Endothelial cell of umbilical vein (primary cell): ENCODE data around the gene PAK2. TPM values are rescaled to one million over a fixed set of nuclear protein-coding genes. Genes with fewer than 3 reads are reported as not detected.
A peak's percentile ranks its signal among the peaks of the same experiment; 100 is the strongest.

Experiments used
- BruUV-seq: library from RNA; stranded (reverse); fragments of 400-500 nt; replicated peaks from 2 replicates; lab custom pipeline; 2021; lab: Mats Ljungman, UMichigan
- CTCF ChIA-PET: fragments of 300-600, 350-600 bp; sonication (Branson Sonifier 250); formaldehyde crosslinking; loops from one replicate; lab custom pipeline; 2021; ENCODE audit warnings: antibody characterized with exemption, inconsistent platforms; lab: Charles Lee
- POLR2A ChIA-PET: fragments of 300-600, 350-600 bp; sonication (Branson Sonifier 250); formaldehyde crosslinking; loops from one replicate; lab custom pipeline; 2021; ENCODE audit warnings: antibody characterized with exemption, inconsistent platforms; lab: Charles Lee
- DNase-seq: peaks from one replicate; pipeline ENCODE4 v3.0.0-alpha.2; 2011; ENCODE audit warnings: low read depth, low spot score
- FAIRE-seq: peaks from 2 replicates; lab custom pipeline; 2011; peaks lifted over from hg19 to GRCh38; lab: Jason Lieb, UNC
- H2AFZ ChIP-seq: 2 replicates; pipeline ENCODE4 v1.6.0; 2012; ENCODE audit warnings: low read depth, low read length, control low read depth, inconsistent platforms
- H3K27ac ChIP-seq: 2 replicates; pipeline ENCODE4 v1.5.1; 2011; ENCODE audit warnings: low read depth, mild to moderate bottlenecking, control low read depth, low read length, moderate library complexity; ENCODE audit not compliant: insufficient read depth
- H3K27me3 ChIP-seq, 2 experiments: 2 replicates each; pipeline versions ENCODE4 v1.6.0 to v1.6.1; 2011; ENCODE audit warnings: low read length in 2 of 2, mixed read lengths in 1 of 2; ENCODE audit not compliant: control insufficient read depth in 2 of 2, insufficient read depth in 2 of 2
- H3K36me3 ChIP-seq, 2 experiments: 2 replicates in 1 of 2; 3 replicates in 1 of 2; pipeline ENCODE4 v1.5.1; 2011; ENCODE audit warnings: low read length in 2 of 2, mild to moderate bottlenecking in 1 of 2, moderate library complexity in 1 of 2; ENCODE audit not compliant: control insufficient read depth in 2 of 2, insufficient read depth in 2 of 2; ENCODE audit errors: extremely low read depth in 1 of 2
- H3K4me1 ChIP-seq: 3 replicates; pipeline ENCODE4 v1.5.1; 2011; ENCODE audit warnings: mild to moderate bottlenecking, low read length; ENCODE audit not compliant: control insufficient read depth, insufficient read depth; ENCODE audit errors: extremely low read depth
- H3K4me2 ChIP-seq: 2 replicates; pipeline ENCODE4 v1.6.1; 2011; ENCODE audit warnings: low read length, control low read depth, mixed read lengths; ENCODE audit not compliant: insufficient read depth
- H3K4me3 ChIP-seq, 3 experiments: fragments of 200-600 bp in 1 of 3; sonication (generic), shearing (Covaris generic) in 1 of 3; replicated peaks in 1 of 3; 2 replicates each; pipeline ENCODE4 v1.5.1; 2011 to 2016; ENCODE audit warnings: control low read depth in 3 of 3, low read length in 3 of 3, mild to moderate bottlenecking in 2 of 3, inconsistent platforms in 1 of 3, low read depth in 1 of 3, moderate library complexity in 1 of 3; ENCODE audit not compliant: insufficient read depth in 1 of 3
- H3K79me2 ChIP-seq: 2 replicates; pipeline ENCODE4 v1.6.0; 2012; ENCODE audit warnings: low read length, inconsistent platforms; ENCODE audit not compliant: control insufficient read depth, insufficient read depth
- H3K9ac ChIP-seq: replicated peaks from 2 replicates; pipeline ENCODE3; 2011; ENCODE audit warnings: low read length, control low read depth; ENCODE audit not compliant: insufficient read depth; ENCODE audit errors: extremely low read depth
- H3K9me1 ChIP-seq: replicated peaks from 3 replicates; pipeline ENCODE4 v1.6.0; 2011; ENCODE audit warnings: mild to moderate bottlenecking, low read length; ENCODE audit not compliant: control insufficient read depth, insufficient read depth; ENCODE audit errors: extremely low read depth
- H3K9me3 ChIP-seq: replicated peaks from 2 replicates; pipeline ENCODE4 v1.5.1; 2012; ENCODE audit warnings: low read length, inconsistent platforms; ENCODE audit not compliant: control insufficient read depth, insufficient read depth
- H4K20me1 ChIP-seq: replicated peaks from 2 replicates; pipeline ENCODE3; 2011; ENCODE audit warnings: mild to moderate bottlenecking, low read length; ENCODE audit not compliant: control insufficient read depth, insufficient read depth; ENCODE audit errors: extremely low read depth
- EZH2 ChIP-seq: IDR thresholded peaks from 2 replicates; pipeline ENCODE4 v1.6.1; 2012; ENCODE audit warnings: borderline replicate concordance, low read depth, mild to moderate bottlenecking, moderate library complexity, low read length, inconsistent platforms; ENCODE audit not compliant: severe bottlenecking
- FOS ChIP-seq: IDR thresholded peaks from 2 replicates; pipeline ENCODE4 v1.6.1; 2011; ENCODE audit warnings: mild to moderate bottlenecking, low read length, moderate library complexity, borderline replicate concordance; ENCODE audit not compliant: insufficient read depth
- GATA2 ChIP-seq: IDR thresholded peaks from 2 replicates; pipeline ENCODE4 v1.7.0; 2011; ENCODE audit warnings: low read depth, mild to moderate bottlenecking, moderate library complexity, mixed read lengths, low read length; ENCODE audit not compliant: insufficient read length, insufficient read depth
- JUN ChIP-seq: IDR thresholded peaks from 2 replicates; pipeline ENCODE4 v1.6.1; 2011; ENCODE audit warnings: borderline replicate concordance, low read depth; ENCODE audit not compliant: insufficient read length, insufficient read depth
- MAX ChIP-seq: IDR thresholded peaks from 2 replicates; pipeline ENCODE4 v1.6.1; 2011; ENCODE audit not compliant: insufficient read depth, insufficient read length
- MYC ChIP-seq: IDR thresholded peaks from one replicate; pipeline ENCODE4 v1.6.1; 2011; ENCODE audit warnings: mild to moderate bottlenecking, low read depth, low read length
- POLR2A ChIP-seq: IDR thresholded peaks from 2 replicates; pipeline ENCODE4 v1.6.1; 2012; ENCODE audit warnings: low read depth, mild to moderate bottlenecking, control low read depth, low read length
- POLR2AphosphoS5 ChIP-seq: IDR thresholded peaks from 2 replicates; pipeline ENCODE4 v1.6.1; 2012; ENCODE audit warnings: low read depth, mild to moderate bottlenecking, control low read depth, low read length, moderate library complexity; ENCODE audit not compliant: insufficient read depth
- dilution Hi-C: fragments of 300-500 bp; cut with MboI; formaldehyde crosslinking; loops from one replicate; pipeline ENCODE4 v1.15.0; 2019; ENCODE audit warnings: low sequenced_read_pairs; ENCODE audit not compliant: extremely low pct_ligation_motif_present
- intact Hi-C: fragments of 100-400 bp; cut with micrococcal nuclease; formaldehyde crosslinking; loops from one replicate; pipeline ENCODE4 v1.10.0; 2022
- polyA plus RNA-seq, 4 experiments: library from polyadenylated mRNA; depleted of rRNA in 3 of 4; stranded (reverse) in 3 of 4; unstranded in 1 of 4; fragments of >200 nt; gene quantifications; 2 replicates each; pipeline versions ENCODE4 v1.2.1 to v1.2.3, GENCODE V29; 2011 to 2012; ENCODE audit warnings: missing spikeins in 1 of 4
- total RNA-seq: library from RNA; stranded (reverse); gene quantifications from 2 replicates; pipeline ENCODE4 v1.2.3, GENCODE V29; 2021
- TF ChIP-seq, protein P1 (sequence below), 2 donors: IDR thresholded peaks; 1 replicate in 1 of 2; 2 replicates in 1 of 2; pipeline ENCODE4 v1.5.1; 2011; ENCODE audit warnings: low read length in 2 of 2, mild to moderate bottlenecking in 2 of 2, moderate library complexity in 2 of 2, control low read depth in 1 of 2, inconsistent platforms in 1 of 2, low read depth in 1 of 2; ENCODE audit not compliant: insufficient read depth in 1 of 2; ENCODE audit errors: extremely low read depth in 1 of 2

Gene PAK2
- total and polyA plus RNA-seq, 2 donors (not counting 3 experiments of a cell fraction or from before 2014, with no cell fraction given), result 22.6 to 98.9 TPM

- intact Hi-C loops (no loop called here), dilution Hi-C loops (no loop called here)
- ChIA-PET CTCF (no interaction called here), POLR2A (no interaction called here)
- Histone ChIP-seq H3K79me2 (peaks cover 68% of the 10 kb centered on the region), H3K4me1 (peaks cover 6% of the 10 kb centered on the region), H3K27me3 (no peaks in the 10 kb centered on the region), H3K9me1 (no peaks in the 10 kb centered on the region), H3K4me3 (no peak overlapping the region), H3K9me3 (no peaks in the 10 kb centered on the region), H3K27ac (no peak overlapping the region), H2AFZ (no peak overlapping the region), H3K9ac (no peak overlapping the region), H3K4me2 (no peak overlapping the region), H3K36me3 (peaks cover under 1 to 2% of the 10 kb centered on the region in 2 experiments), H4K20me1 (peaks cover 7% of the 10 kb centered on the region)
- BruUV-seq, result no TSS peak
- TF ChIP-seq JUN, result peak; percentile 75
- no peak for TF ChIP-seq POLR2AphosphoS5
- peak; percentile 81 for TF ChIP-seq FOS
- TF ChIP-seq EZH2, result no peak
- TF ChIP-seq GATA2, result no peak
- TF ChIP-seq MYC, result no peak
- FAIRE-seq (peak; percentile 67), DNase-seq (peak; percentile 54)
Measured at GRCh38 chr3:196757876-196758739, 18.5 kb downstream of the PAK2 start.

DNA sequence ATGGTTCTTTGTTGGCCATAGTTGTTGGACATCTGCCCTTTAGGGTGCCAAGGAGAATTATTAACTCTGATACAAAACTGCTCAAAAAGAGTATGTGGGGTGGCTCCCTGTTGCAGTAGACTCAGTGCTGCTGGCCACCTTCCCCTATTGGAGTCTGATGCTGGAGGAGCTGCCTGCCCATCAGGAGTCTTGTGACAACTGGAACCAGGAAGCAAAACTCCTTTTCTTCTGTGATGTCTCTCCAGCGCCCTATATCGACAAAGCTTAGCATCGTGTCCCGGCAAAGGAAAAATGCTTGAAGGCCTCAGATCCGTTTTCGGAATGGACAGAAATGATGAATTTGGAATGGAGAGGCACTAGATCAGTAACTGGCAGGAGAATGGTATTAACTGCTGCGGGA lies 23.5 kb downstream of the PAK2 start:
- H3K27ac ChIP-seq, result no peak overlapping the region
- intact Hi-C loops (no loop called here), dilution Hi-C loops (no loop called here)
- H3K79me2 ChIP-seq, result peaks cover 51% of the 10 kb centered on the region
- no peaks in the 10 kb centered on the region for H3K4me1 ChIP-seq
- H3K27me3 ChIP-seq, result no peaks in the 10 kb centered on the region
- H3K36me3 ChIP-seq, result peaks cover 0 to 3% of the 10 kb centered on the region in 2 experiments
- ChIA-PET CTCF (interaction anchor here (1.3 kb wide), 1 partner anchor 154 kb away, joined by 3 read pairs; no protein-coding TSS in a partner anchor), POLR2A (interaction anchor here (0.7 kb wide), 1 partner anchor 102 kb away, joined by 3 read pairs; no protein-coding TSS in a partner anchor)
- no peak overlapping the region for H3K9ac ChIP-seq
- no peak for DNase-seq
- H3K4me2 ChIP-seq, result no peak overlapping the region
- H4K20me1 ChIP-seq, result peaks cover 9% of the 10 kb centered on the region
- TF ChIP-seq JUN (no peak), MYC (no peak), FOS (no peak), GATA2 (no peak), MAX (no peak), EZH2 (no peak), POLR2A (no peak), POLR2AphosphoS5 (no peak)
- TF ChIP-seq, protein P1, sequence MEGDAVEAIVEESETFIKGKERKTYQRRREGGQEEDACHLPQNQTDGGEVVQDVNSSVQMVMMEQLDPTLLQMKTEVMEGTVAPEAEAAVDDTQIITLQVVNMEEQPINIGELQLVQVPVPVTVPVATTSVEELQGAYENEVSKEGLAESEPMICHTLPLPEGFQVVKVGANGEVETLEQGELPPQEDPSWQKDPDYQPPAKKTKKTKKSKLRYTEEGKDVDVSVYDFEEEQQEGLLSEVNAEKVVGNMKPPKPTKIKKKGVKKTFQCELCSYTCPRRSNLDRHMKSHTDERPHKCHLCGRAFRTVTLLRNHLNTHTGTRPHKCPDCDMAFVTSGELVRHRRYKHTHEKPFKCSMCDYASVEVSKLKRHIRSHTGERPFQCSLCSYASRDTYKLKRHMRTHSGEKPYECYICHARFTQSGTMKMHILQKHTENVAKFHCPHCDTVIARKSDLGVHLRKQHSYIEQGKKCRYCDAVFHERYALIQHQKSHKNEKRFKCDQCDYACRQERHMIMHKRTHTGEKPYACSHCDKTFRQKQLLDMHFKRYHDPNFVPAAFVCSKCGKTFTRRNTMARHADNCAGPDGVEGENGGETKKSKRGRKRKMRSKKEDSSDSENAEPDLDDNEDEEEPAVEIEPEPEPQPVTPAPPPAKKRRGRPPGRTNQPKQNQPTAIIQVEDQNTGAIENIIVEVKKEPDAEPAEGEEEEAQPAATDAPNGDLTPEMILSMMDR (IDR thresholded peaks at IDR 0.05; ENCODE audit: extremely low read depth in 1 of 2, insufficient read depth in 1 of 2, low read depth in 1 of 2, low read length in 2 of 2), result no peak
- BruUV-seq, result no TSS peak
- no peaks in the 10 kb centered on the region for H3K9me1 ChIP-seq
- H2AFZ ChIP-seq, result no peak overlapping the region
- no peak overlapping the region for H3K4me3 ChIP-seq
- H3K9me3 ChIP-seq, result no peaks in the 10 kb centered on the region
- no peak for FAIRE-seq
